ENCODE results near the gene FRAS1.
"Not testable (repeated sequence)": the region's sequence is repeated elsewhere in the genome, so short reads cannot be mapped to it uniquely, and the experiment has no call there.

The FRAS1 gene

DNA sequence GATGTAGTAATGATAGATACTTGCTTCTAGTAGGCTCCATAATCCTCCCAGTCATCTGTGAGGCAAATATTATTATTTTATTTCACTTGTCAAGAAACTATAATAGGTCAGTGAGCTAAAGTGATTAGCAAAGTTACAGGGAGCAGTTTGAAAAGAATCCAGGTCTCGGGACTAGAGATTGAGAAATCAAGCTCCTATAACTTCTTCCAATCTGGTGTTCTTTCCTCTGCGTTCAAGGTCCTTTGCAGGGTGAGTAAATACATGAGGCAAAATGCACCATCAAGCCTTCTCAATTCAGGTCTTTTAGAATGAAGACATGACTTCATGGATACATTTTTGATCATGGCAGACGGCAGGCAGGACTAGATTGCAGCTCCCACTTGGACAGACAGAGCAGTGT lies 150.4 kb downstream of the FRAS1 start:
- Histone ChIP-seq H3K4me3 (ENCODE audit: low read length) (no peak overlapping the region), H3K4me1 (ENCODE audit: insufficient read depth, low read length) (peaks cover 7% of the 10 kb centered on the region), H3K27me3 (ENCODE audit: insufficient read depth, low read length) (no peaks in the 10 kb centered on the region), H3K9me3 (ENCODE audit: low read length) (no peaks in the 10 kb centered on the region), H2AFZ (ENCODE audit: low read depth, low read length) (no peak overlapping the region), H3K36me3 (ENCODE audit: insufficient read depth, low read length) (no peaks in the 10 kb centered on the region)

DNA sequence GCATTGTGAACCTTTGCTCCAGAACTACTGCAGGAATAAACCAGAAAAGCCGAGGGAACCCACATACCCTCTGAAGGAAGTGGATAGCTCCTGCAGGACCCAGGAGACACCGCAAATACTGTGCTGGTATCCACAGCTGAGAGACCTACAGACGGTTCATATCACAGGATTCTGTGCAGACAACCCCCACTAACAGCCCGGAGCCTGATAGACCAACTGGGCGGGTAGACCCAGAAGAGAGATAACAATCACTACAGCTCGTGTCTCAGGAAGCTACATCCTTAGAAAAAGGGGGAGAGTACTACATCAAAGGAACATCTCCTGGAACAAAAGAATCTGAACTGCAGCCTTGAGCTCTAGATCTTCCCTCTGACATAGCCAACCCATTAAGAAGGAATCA lies 150.8 kb downstream of the FRAS1 start:
- Histone ChIP-seq H3K36me3 (ENCODE audit: insufficient read depth, low read length) (no peaks in the 10 kb centered on the region), H3K27me3 (ENCODE audit: insufficient read depth, low read length) (no peaks in the 10 kb centered on the region), H2AFZ (ENCODE audit: low read depth, low read length) (no peak overlapping the region), H3K4me3 (ENCODE audit: low read length) (no peak overlapping the region), H3K9me3 (ENCODE audit: low read length) (no peaks in the 10 kb centered on the region), H3K4me1 (ENCODE audit: insufficient read depth, low read length) (peaks cover 7% of the 10 kb centered on the region)

DNA sequence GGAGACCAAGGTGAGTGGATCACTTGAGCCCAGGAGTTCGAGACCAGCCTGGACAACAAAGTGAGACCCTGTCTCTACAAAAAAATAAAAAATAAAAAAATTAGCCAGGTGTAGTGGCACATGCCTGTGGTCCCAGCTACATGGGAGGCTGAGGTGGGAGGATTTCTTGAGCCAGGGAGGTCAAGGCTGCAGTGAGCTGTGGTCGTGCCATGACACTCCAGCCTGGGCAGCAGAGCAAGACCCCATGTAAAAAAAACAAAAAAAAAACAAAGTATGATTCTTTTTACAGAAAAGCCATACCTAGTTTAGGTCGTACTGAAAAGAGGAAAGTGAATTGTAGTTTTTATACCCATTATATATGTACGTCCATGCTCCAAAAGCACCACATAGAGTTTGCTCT lies 151.8 kb downstream of the FRAS1 start:
- not testable (repeated sequence) for H3K4me3 ChIP-seq (ENCODE audit: low read length)

DNA sequence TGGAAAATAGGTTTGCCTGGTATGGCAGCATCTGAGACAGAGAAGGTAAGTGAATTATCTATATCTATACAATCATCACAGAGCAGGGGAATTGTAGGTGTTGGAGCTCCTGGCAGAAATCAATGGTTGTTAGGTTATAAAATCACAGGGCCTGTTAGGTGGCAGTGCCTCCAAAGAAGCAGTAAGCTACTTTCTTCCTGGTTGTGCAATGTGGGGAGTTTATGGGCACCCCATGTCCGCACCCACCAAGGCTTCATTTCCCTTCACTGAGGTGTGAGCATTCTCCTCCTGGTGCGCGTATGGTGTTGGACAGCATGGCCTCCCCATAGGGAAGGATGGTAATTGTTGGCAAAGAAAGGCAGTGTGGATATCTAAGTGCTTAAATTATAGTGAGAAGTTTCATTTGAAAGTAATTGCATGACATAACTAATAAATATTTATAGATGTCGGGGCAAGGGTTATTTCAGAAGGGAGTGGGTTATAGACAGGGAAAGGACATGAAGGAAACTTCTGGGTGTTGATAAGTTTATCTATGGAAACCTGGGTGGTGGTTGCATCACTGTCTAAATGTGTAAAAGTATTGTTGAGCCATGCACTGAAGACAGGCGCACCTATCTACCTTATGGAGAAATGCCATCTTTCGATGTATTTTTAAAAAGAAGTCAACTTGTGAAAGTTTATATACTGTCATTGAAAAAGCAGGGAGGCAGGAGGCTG lies 153.7 kb downstream of the FRAS1 start:
- Histone ChIP-seq H3K4me3 (ENCODE audit: low read length) (no peak overlapping the region), H3K36me3 (ENCODE audit: insufficient read depth, low read length) (no peaks in the 10 kb centered on the region), H3K9me3 (ENCODE audit: low read length) (no peaks in the 10 kb centered on the region), H3K4me1 (ENCODE audit: insufficient read depth, low read length) (no peaks in the 10 kb centered on the region), H2AFZ (ENCODE audit: low read depth, low read length) (no peak overlapping the region), H3K27me3 (ENCODE audit: insufficient read depth, low read length) (no peaks in the 10 kb centered on the region)

More for the DNA sequence above, 151.8 kb downstream of the FRAS1 start:
- H3K36me3 ChIP-seq (ENCODE audit: insufficient read depth, low read length); H2AFZ ChIP-seq (ENCODE audit: low read depth, low read length); H3K27me3 ChIP-seq (ENCODE audit: insufficient read depth, low read length); H3K4me1 ChIP-seq (ENCODE audit: insufficient read depth, low read length); H3K9me3 ChIP-seq (ENCODE audit: low read length): not testable (repeated sequence)

DNA sequence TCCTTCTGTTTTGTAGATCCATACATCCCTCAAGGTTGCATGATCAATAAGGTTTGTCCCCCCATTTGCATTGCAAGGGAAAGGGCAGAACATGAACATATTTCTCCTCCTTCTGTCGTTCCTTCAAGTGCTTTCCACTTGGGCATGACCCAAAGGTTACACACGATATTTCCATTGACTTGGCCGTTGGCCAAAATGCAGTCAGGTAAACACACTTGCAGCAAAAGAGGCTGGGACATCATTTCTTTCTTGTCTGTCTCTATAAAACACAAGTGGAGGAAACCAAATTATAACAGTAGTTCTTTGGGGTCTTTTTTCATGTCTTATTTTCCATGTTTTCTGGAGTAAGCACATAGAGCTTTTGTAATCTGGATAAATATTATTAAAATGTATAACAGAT lies 156.1 kb downstream of the FRAS1 start:
- Histone ChIP-seq H3K4me3 (ENCODE audit: low read length) (no peak overlapping the region), H2AFZ (ENCODE audit: low read depth, low read length) (no peak overlapping the region), H3K9me3 (ENCODE audit: low read length) (no peaks in the 10 kb centered on the region), H3K4me1 (ENCODE audit: insufficient read depth, low read length) (no peaks in the 10 kb centered on the region), H3K36me3 (ENCODE audit: insufficient read depth, low read length) (no peaks in the 10 kb centered on the region), H3K27me3 (ENCODE audit: insufficient read depth, low read length) (no peaks in the 10 kb centered on the region)

DNA sequence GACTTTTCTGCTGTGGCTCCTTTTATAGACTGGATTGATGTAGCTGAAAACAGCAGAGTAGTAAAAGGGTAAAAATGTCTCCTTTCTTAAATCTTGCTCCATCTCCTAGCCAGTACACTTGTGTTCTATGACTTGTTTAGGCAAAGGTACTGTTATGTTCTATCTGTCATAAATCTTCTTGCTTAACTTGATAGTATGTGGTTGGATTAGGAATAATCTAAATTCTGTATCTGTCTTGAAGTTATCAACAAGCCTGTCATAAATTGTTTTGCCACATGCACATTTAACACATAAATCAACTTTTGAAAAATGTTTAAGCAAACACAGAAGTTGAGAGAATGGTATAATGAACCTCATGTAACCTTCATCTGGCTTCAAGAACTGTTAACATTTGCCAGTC lies 157.0 kb downstream of the FRAS1 start:
- Histone ChIP-seq H3K4me3 (ENCODE audit: low read length) (no peak overlapping the region), H2AFZ (ENCODE audit: low read depth, low read length) (no peak overlapping the region), H3K4me1 (ENCODE audit: insufficient read depth, low read length) (no peaks in the 10 kb centered on the region), H3K36me3 (ENCODE audit: insufficient read depth, low read length) (no peaks in the 10 kb centered on the region), H3K9me3 (ENCODE audit: low read length) (no peaks in the 10 kb centered on the region), H3K27me3 (ENCODE audit: insufficient read depth, low read length) (no peaks in the 10 kb centered on the region)

DNA sequence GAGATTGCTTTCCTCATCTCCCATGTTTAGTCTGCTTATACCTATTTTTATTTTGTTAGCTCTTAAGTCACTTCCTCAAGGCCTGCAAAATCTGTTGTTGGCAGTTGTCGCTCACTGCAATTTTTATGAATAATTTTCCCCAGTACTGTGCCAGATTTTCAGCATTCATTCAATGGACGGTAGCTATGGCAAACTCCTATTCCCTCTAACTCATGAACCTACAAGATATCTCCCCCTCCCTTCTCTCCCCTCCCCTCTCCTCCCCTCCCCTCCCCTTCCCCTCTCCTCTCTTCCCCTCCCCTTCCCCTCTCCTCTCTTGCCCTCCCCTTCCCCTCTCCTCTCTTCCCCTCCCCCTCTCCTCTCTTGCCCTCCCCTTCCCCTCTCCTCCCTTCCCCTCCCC lies 160.4 kb downstream of the FRAS1 start:
- Histone ChIP-seq H3K4me1 (ENCODE audit: insufficient read depth, low read length) (no peaks in the 10 kb centered on the region), H2AFZ (ENCODE audit: low read depth, low read length) (no peak overlapping the region), H3K9me3 (ENCODE audit: low read length) (no peaks in the 10 kb centered on the region), H3K27me3 (ENCODE audit: insufficient read depth, low read length) (no peaks in the 10 kb centered on the region), H3K4me3 (ENCODE audit: low read length) (no peak overlapping the region), H3K36me3 (ENCODE audit: insufficient read depth, low read length) (no peaks in the 10 kb centered on the region)

DNA sequence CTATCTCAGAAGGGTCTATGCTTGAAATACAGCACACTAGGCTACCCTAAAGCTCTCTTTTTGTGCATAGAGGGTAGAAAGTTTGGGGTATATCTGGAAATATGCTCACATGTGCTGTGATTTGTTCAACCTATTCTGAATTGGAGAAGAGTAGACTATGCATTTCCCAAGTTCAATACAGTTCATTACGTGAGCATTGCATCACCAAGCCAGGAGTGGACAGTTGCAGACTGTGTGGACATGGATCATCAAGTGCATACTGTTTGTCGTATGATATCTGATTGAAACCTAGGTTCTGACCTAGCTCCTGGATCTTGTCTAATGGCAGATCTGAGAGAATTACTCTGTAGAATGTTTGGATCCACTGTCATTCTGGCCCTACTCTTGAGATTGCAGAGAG lies 161.1 kb downstream of the FRAS1 start:
- Histone ChIP-seq H3K36me3 (ENCODE audit: insufficient read depth, low read length) (no peaks in the 10 kb centered on the region), H3K4me1 (ENCODE audit: insufficient read depth, low read length) (no peaks in the 10 kb centered on the region), H3K9me3 (ENCODE audit: low read length) (no peaks in the 10 kb centered on the region), H2AFZ (ENCODE audit: low read depth, low read length) (no peak overlapping the region), H3K27me3 (ENCODE audit: insufficient read depth, low read length) (no peaks in the 10 kb centered on the region), H3K4me3 (ENCODE audit: low read length) (no peak overlapping the region)

DNA sequence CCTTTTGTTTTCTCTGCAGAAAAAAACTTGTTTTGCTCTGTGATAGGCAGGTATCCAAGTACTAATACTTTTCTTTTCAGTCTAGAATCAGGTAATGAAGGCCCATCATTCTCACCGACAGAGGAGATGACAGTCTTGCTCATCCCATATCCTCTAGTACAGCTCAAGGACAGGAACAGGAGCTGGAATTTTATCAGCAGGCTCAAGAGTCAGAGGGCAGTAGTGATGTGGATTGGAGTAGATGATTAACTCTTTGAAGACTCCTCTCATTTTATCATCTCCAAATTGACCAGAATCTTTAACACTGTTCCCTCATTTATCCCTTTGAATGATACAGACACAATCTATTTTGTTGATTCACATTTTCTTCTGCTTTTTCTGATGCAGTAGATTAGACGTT lies 162.7 kb downstream of the FRAS1 start:
- Histone ChIP-seq H3K9me3 (ENCODE audit: low read length) (no peaks in the 10 kb centered on the region), H3K4me1 (ENCODE audit: insufficient read depth, low read length) (no peaks in the 10 kb centered on the region), H3K27me3 (ENCODE audit: insufficient read depth, low read length) (no peaks in the 10 kb centered on the region), H3K36me3 (ENCODE audit: insufficient read depth, low read length) (no peaks in the 10 kb centered on the region), H2AFZ (ENCODE audit: low read depth, low read length) (no peak overlapping the region), H3K4me3 (ENCODE audit: low read length) (no peak overlapping the region)

DNA sequence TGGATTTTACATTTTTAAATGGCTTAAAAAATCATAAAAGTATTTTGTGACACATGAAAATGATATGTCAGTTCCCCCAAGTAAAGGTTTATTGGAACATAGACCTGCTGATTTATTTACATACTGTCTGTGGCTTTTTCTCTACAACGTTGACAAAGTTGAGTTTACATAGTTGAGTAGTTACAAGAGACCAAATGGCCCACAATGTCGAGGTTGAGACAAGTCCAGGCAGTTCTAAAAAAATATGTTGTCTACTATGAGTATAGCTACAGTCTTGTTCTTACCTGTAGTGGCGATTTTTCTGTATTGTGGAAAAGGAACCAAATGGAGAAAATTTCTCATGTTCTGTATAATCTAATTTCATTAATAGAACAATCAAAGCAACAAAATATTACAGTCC lies 163.2 kb downstream of the FRAS1 start:
- no peak overlapping the region for H2AFZ ChIP-seq (ENCODE audit: low read depth, low read length)
- H3K4me1 ChIP-seq (ENCODE audit: insufficient read depth, low read length): no peaks in the 10 kb centered on the region
- H3K4me3 ChIP-seq (ENCODE audit: low read length): no peak overlapping the region
- no peaks in the 10 kb centered on the region for H3K27me3 ChIP-seq (ENCODE audit: insufficient read depth, low read length)
- H3K36me3 ChIP-seq (ENCODE audit: insufficient read depth, low read length): no peaks in the 10 kb centered on the region
- H3K9me3 ChIP-seq (ENCODE audit: low read length): no peaks in the 10 kb centered on the region

DNA sequence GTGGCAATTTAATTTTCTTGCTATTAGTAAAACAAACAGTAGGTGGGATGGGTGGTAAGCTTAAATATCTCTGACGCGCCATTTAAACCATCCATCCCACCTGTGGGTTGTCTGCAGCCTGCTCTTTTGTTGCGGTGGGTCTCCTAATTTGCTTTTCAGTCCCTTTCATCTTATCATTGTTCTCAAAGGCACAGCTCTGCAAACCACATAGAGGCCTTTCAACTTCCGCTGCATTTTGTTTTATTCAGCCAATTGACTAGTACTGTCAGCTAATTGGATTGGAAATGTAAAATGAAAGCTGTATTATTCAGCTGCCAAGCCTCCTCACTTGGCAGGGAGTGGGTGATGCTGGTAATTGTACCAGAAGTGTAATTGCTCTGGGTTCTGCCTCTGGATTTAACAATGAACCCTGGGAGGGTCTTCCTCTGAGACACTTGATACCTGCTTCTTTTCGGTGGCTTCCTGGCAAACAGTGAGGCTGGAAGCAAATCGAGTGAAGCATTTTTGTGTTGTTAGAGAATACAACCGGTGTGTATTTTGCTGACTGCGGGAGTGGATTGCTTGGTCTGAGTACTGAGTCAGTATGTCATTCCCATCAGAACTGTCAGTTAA lies 165.6 kb downstream of the FRAS1 start:
- Histone ChIP-seq H3K27me3 (ENCODE audit: insufficient read depth, low read length) (no peaks in the 10 kb centered on the region), H2AFZ (ENCODE audit: low read depth, low read length) (no peak overlapping the region), H3K36me3 (ENCODE audit: insufficient read depth, low read length) (no peaks in the 10 kb centered on the region), H3K4me1 (ENCODE audit: insufficient read depth, low read length) (no peaks in the 10 kb centered on the region), H3K4me3 (ENCODE audit: low read length) (no peak overlapping the region), H3K9me3 (ENCODE audit: low read length) (no peaks in the 10 kb centered on the region)

DNA sequence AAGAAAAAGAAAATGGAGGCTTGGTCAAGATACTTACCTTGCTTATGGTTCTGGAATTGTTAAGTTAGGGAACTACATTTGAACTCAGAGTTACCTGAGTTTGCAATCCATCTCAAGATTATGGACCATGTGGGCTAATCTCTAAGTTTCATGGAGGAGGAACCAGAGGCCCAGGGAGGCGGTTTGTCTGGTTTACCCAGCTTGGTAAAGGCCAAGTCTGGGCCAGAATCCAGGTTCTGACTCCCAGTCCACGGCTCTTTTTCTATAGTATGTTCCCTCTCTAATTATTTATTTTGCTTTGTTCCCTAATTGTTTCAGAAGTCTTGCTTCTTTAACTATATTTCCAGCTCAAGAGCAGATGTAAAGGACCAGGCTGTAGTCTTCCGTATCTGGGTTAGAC lies 168.1 kb downstream of the FRAS1 start:
- H3K9me3 ChIP-seq (ENCODE audit: low read length): no peaks in the 10 kb centered on the region
- H3K27me3 ChIP-seq (ENCODE audit: insufficient read depth, low read length): no peaks in the 10 kb centered on the region
- H3K36me3 ChIP-seq (ENCODE audit: insufficient read depth, low read length): no peaks in the 10 kb centered on the region
- H2AFZ ChIP-seq (ENCODE audit: low read depth, low read length): no peak overlapping the region
- H3K4me3 ChIP-seq (ENCODE audit: low read length): no peak overlapping the region
- no peaks in the 10 kb centered on the region for H3K4me1 ChIP-seq (ENCODE audit: insufficient read depth, low read length)

DNA sequence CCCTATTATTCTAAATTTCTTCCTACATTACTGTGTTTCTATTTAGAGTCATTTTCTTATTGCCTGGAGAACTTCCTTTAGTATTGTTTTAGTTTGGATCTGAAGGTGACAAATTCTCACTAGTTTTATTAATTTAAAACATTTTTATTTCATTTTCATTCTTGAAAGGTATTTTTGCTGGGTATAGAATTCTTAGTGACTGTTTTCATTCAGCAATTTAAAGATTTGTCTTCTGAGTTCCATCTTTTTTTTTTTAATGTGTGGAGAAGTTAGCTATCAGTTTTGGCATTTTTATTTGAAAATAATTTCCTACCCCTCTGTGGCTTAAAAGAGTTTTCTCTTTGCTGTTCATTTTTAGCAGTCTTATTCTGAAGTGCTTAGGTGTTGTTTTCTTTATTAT lies 169.2 kb downstream of the FRAS1 start:
- Histone ChIP-seq H2AFZ (ENCODE audit: low read depth, low read length) (no peak overlapping the region), H3K9me3 (ENCODE audit: low read length) (no peaks in the 10 kb centered on the region), H3K36me3 (ENCODE audit: insufficient read depth, low read length) (no peaks in the 10 kb centered on the region), H3K4me3 (ENCODE audit: low read length) (no peak overlapping the region), H3K4me1 (ENCODE audit: insufficient read depth, low read length) (no peaks in the 10 kb centered on the region), H3K27me3 (ENCODE audit: insufficient read depth, low read length) (no peaks in the 10 kb centered on the region)

All from neuron (in vitro differentiated cells).